ENCODE data around the gene PLIN1.

Gene PLIN1

GRCh38 chr15:89623165-89623564 lies 56.0 kb downstream of the PLIN1 start:
- no peak for DNase-seq

- DNase-seq = no peak
Measured at GRCh38 chr15:89621547-89621946, 57.6 kb downstream of the PLIN1 start.

- no peak for DNase-seq
Measured at GRCh38 chr15:89616228-89616627, 62.9 kb downstream of the PLIN1 start.

- DNase-seq = no peak
Measured at GRCh38 chr15:89615135-89615534, 64.0 kb downstream of the PLIN1 start.

Measured in C1 segment of cervical spinal cord (tissue), 14 donors.